GM18868 (cell line): ENCODE results near the gene KLF18.
"Not testable (repeated sequence)": the region's sequence is repeated elsewhere in the genome, so short reads cannot be mapped to it uniquely, and the experiment has no call there.

Source experiments
- ATAC-seq: cut with Tn5 transposase; IDR thresholded peaks from one replicate; pipeline ENCODE4 v1.9.1; 2021; ENCODE audit warnings: mild to moderate bottlenecking, moderate library complexity; ENCODE audit not compliant: unreplicated experiment

Gene KLF18

DNA sequence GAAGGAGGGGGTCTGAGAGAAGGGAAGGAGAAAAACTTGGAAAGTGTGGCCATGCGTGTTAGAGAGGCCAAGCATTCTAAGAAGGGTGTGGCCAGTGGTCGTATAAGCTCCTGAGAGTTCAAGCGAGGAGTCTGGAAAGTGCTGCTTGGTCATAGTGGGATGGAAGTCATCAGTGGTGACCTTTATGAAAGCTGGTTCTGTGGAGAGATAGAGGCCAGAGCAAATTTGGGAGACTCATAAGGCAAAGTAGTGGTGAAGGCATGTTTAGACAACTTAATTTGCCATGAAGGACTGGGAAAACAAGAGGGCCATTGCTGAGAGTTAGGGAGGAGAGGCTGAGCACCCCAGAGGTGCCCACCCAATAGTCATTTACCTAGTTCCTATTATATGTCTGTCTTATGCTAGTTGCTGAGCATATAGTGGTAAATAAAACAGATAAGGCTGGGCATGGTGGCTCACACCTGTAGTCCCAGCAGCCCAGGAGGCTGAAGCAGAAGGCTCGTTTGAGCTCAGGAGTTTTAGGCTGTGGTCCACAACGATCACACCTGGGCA is 21.0 kb downstream of the KLF18 start:
- no peak for ATAC-seq

DNA sequence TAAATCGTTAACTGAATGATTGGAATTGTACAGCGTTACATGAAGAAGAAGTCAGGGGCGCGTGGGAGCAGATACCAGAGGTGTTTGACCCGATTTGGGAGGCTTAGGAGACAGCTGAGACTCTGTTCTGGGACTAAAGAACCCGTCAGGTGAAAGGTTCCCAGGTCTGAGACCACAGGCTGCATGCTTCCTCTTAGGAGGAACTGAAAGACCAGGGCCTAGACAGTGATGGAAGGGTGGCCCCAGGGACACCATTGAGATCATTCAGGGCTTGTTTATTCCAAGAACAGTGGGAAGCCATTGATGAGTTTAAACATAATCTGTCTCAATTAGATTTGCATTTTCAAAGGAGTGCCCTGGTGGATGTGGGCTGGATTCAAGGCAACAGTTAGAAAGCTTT is 21.9 kb downstream of the KLF18 start:
- ATAC-seq = no peak

DNA sequence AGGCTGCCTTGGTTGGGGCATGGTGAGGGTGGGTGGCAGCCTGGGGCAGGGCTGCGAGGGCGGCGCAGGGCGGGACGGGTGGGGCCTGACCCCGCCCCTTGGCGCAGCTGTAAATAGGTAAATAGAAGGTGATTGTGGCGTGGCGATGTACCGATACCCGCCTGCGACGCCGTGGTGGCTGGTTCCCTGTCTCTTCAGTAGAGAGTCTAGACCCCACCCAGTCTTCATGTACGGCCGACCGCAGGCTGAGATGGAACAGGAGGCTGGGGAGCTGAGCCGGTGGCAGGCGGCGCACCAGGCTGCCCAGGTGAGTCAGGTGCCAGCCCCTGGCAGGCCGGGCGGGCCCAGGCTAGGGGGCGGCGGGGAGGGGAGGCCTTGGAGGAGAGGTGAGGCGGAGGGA is 22.7 kb downstream of the KLF18 start, which contains the start of gene KLF17:
KLF17 (plus strand) TSS at position 140 of the 400 bp plus-strand sequence; CDS start at position 227, 87 bp downstream.
- ATAC-seq = no peak

DNA sequence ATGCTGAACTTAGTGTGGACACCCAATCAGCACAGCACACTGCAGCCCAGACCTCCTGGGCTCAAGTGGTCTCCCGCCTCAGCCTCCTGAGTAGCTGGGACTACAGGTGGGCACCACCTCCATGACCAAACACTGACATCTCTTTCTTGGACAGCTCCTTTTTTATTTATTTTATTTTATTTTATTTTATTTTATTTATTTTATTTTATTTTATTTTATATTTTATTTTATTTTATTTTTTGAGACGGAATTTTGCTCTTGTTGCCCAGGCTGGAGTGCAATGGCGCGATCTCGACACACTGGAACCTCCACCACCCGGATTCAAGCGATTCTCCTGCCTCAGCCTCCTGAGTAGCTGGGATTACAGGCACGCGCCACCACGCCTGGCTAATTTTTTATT is 24.2 kb downstream of the KLF18 start:
- ATAC-seq = not testable (repeated sequence)

GRCh38 chr1:44114098-44114497 is 27.3 kb downstream of the KLF18 start:
- no peak for ATAC-seq

DNA sequence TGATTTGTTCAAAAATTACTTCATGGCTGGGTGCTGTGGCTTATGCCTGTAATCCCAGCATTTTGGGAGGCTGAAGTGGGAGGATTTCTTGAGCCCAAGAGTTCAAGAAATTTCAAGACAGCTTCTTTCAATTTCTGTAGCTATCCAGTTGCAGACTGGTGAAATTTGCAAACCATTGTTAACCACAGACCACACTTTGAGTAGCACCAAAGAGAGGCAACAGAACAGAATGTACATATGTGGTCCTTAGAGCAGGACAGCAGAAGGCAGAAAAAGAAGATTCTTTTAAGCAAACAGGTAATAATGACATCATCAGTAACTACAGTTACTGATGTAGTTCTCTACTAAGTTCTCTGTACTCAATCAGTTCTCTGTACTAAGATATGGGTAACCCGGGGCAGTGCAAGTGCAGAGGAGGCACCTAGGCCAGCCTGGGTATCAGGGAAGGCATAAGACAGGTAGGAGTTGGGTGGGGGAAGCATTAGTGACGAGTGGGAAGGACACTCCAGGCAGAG is 28.3 kb downstream of the KLF18 start:
- no peak for ATAC-seq

DNA sequence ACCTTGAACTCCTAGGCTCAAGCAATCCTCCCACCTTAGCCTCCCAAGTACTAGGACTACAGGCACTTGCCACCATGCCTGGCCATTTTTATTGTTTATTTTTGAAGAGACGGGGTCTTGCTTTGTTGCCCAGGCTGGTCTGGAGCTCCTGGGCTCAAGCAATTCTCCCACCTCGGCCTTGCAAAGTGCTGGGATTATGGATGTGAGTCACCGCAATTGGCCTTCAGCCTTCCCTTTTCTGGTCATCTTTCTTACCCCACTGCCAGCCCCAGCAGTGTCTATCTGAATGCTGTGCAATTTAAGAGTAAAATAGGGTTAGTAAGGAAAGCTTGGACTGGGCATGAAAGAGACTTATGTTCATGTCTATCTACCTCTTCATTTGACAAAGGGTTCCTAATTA is 28.9 kb downstream of the KLF18 start:
- no peak for ATAC-seq

DNA sequence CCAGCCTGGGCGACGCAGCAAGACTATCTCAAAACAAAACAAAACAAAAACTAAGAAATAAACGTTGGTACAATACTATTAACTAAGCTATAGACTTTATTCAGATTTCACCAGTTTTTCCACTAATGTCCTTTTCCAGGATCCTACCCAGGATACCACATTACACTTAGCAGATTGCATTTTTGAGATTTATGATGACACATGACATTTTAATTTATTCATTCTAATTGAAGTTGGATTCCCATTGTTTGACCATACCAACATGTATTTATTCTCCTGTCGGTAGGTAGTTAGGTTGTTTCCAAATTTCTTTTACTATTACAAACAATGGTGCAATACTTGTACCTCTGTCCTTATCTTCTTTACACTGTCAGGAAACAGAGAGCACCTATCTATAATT is 29.6 kb downstream of the KLF18 start:
- ATAC-seq = no peak

DNA sequence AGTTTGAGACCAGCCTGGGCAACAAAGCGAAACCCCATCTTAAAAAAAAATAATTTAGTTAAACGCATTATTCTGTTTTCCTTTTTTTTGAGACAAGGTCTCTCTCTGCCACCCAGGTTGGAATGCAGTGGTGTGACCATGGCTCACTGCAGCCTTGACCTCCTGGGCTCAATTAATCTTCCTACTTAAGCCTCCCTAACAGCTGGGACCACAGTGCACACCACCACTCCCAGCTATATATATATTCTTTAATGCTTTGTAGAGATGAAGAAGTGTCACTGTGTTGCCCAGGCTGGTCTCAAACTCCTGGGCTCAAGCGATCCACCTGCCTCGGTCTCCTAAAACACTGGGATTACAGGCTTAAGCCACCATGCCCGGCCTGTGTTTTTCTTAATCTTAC is 30.5 kb downstream of the KLF18 start:
- no peak for ATAC-seq

DNA sequence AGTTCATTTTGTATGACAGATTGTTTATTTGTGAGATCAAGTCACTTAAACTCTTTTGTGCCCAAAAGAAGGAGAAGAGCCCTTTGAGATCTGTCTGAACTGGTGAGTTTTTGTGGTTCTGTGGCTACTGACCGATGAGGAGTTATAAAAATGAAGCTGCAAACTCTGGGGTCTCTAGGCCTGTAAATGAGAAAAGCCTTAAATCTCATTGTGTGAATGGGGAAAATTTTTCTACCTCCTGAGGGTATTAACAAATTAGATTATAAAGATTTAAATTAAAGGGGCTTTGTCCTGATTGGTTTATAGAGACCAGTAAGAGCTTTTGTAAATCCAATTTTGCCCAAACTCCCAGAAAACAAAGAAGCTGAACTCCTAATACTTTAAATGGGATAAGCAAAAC is 32.5 kb downstream of the KLF18 start:
- ATAC-seq = no peak

GRCh38 chr1:44108241-44108640 is 33.2 kb downstream of the KLF18 start:
- ATAC-seq = no peak

DNA sequence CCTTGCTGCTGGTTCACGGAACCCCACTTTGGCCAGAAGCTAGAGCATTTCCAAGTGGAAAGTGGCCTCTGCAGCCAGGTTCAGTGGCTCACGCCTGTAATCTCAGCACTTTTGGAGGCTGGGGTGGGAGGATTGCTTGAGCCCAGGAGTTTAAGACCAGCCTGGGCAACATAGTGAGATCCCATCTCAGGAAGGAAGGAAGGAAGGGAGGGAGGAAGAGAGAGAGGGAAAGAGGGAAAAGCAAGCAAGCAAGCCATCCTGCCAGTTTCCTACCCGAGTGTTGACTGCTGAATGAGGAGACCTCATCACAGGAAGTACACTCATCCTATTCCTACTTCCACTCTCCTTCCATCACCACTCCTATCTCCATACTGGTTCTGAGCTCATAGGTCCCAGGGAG is 35.6 kb downstream of the KLF18 start:
- ATAC-seq = no peak

DNA sequence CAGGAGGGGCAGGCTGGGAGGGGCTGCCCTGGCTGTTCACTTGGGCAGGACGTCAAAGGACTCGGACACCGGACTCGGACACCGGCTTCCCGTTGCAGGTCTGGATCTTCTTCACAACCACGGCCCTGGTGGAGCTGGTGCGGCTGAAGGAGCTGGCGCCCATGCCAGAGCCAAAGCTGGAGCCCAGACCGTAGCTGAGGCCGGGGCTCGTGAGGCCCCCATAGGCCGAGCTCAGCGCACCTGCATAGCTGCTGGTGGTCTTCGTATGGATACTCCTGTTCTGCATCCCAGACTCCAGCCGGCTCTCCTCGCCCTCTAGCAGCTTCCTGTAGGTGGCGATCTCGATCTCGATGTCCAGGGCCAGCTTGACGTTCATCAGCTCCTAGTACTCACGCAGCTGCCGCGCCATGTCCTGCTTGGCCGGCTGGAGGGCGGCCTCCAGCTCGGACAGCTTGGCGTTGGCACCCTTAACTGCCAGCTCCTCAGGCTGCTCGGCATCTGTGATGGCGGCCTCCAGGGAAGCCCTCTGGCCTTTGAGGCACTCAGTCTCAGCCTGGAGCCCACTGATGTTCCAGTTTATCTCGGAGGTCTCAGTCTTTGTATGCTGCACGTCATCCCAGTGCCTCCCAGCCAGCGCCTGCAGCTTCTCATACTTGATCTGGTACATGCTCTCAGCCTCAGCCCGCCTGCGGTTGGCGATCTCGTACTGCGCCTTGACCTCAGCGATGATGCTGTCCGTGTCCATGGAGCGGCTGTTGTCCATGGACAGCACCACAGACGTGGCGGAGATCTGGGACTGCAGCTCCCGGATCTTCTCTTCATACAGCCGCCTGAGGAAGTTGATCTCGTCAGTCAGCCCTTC is 37.9 kb downstream of the KLF18 start:
- ATAC-seq = no peak

DNA sequence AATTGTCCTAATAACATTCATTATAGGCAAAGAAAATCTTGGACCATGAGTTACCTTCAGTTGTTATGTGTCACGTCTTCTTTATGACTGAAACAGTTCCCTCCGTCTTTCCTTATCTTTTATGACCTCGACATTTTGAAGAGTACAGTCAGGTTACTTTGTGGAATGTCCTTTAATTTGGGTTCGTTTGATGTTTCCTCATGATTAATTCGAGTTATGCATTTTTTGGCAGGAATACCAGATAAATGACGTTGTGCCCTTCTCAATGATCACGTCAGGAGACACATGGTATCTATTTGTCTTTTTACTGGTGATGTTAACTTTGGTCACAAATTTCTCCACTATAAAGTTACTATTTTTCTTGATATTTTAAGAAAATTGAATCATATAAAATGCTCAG is 40.1 kb downstream of the KLF18 start:
- ATAC-seq = no peak

DNA sequence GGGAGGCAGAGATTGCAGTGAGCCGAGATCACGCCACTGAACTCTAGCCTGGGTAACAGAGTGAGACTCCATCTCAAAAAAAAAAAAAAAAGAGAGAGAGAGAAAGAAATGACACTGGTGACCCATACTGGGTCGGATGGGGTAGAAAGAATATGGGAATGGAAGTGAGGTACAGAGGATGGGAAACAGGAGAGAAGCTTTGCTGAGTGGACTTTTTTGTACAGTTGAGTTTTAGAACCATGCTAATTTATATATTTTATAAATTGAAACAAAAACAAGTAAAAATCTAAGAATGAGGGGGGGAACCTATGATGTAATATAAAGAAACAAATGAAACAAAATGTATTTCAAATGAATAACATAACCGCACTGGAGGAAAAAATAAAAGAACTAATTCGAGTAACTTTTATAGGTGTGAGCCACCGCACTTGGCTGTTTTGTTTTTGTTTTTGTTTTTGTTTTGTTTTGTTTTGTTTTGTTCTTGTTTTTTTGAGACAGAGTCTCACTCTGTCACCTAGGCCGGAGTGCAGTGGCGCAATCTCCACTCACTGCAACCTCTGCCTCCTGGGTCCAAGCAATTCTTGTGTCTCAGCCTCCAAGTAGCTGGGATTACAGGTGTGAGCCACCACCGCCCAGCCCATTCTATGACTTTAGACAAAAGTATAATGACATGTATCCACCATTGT is 41.1 kb downstream of the KLF18 start:
- ATAC-seq = no peak

DNA sequence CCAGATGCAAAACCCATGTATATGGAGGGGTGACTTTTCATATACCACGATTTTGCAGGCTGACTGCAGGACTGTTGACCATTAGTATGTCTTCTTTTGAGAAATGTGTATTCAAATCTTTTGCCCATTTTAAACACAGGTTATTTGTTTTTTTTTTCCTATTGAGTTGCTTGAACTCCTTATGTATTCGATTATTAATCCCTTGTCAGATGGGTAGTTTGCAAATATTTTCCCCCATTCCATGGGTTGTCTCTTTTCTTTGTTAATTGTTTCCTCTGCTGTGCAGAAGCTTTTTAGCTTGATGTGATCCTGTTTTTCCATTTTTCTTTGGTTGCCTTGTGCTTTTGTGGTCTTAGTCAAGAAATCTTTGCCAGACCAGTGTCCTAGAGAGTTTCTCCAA is 47.4 kb downstream of the KLF18 start:
- ATAC-seq = no peak

GRCh38 chr1:44090429-44091252 is 50.8 kb downstream of the KLF18 start:
- no peak for ATAC-seq

DNA sequence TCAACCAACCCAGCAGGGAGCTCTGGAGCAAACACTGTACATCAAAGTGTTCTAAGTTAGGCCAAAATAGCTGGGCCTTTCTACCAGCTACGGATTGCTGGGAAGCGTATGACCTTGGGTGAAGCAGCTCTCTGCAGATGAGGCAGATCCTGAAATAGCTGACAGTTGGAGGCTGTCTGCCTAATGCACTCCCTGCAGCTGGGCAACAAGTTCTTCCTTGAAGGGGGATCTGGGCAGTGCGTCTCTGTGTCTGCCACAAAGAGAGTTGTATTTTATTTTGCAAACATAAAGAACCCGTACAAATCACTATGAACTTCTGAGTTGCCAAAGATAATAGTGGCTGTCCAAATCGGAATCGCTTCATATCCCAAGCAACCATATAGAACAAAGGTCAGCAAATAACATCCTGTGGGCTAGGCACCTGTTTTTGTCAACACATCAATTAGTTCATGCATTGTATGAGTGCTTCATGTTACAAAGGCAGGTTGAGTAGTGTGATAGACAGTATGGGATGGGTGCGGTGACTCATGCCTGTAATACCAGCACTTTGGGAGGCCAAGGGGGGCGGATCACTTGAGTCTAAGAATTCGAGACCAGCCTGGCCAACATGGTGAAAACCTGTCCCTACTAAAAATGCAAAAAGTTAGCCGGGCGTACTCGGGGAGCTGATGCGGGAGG is 51.9 kb downstream of the KLF18 start:
- ATAC-seq = no peak
